GM23248 (cell line): Measurements from ENCODE around the gene CRB1. TPM values are rescaled to one million over a fixed set of nuclear protein-coding genes. Genes with fewer than 3 reads are reported as not detected.

Experiments used
- DNase-seq: peaks from one replicate; pipeline ENCODE4 v3.0.0-alpha.2; 2015
- H2AFZ ChIP-seq: fragments of 200-600 bp; sonication (generic); 2 replicates; pipeline ENCODE4 v1.6.1; 2016; ENCODE audit warnings: antibody characterized with exemption
- H3F3A ChIP-seq: fragments of 200-600 bp; sonication (generic); 2 replicates; pipeline ENCODE4 v1.6.1; 2016; ENCODE audit warnings: mild to moderate bottlenecking, antibody characterized with exemption, mixed run types; ENCODE audit not compliant: insufficient read depth
- H3K27ac ChIP-seq: fragments of 200-600 bp; sonication (generic); 2 replicates; pipeline ENCODE4 v1.5.1; 2016; ENCODE audit warnings: mild to moderate bottlenecking
- H3K27me3 ChIP-seq: fragments of 200-600 bp; sonication (generic); replicated peaks from 2 replicates; pipeline ENCODE4 v1.6.1; 2016; ENCODE audit warnings: mild to moderate bottlenecking; ENCODE audit not compliant: insufficient read depth
- H3K36me3 ChIP-seq: fragments of 200-600 bp; sonication (generic); 2 replicates; pipeline ENCODE4 v1.6.1; 2016; ENCODE audit warnings: low read depth, mild to moderate bottlenecking
- H3K4me1 ChIP-seq: fragments of 200-600 bp; sonication (generic); 2 replicates; pipeline ENCODE4 v1.6.1; 2016; ENCODE audit warnings: mild to moderate bottlenecking; ENCODE audit not compliant: insufficient read depth
- H3K4me2 ChIP-seq: fragments of 200-600 bp; sonication (generic); one replicate; pipeline ENCODE4 v1.6.1; 2016; ENCODE audit warnings: mild to moderate bottlenecking; ENCODE audit not compliant: unreplicated experiment
- H3K4me3 ChIP-seq: fragments of 200-600 bp; sonication (generic); 2 replicates; pipeline ENCODE4 v1.5.1; 2016; ENCODE audit warnings: mild to moderate bottlenecking
- H3K79me2 ChIP-seq: fragments of 200-600 bp; sonication (generic); 2 replicates; pipeline ENCODE4 v1.6.1; 2016; ENCODE audit warnings: mild to moderate bottlenecking; ENCODE audit not compliant: insufficient read depth
- H3K9ac ChIP-seq: fragments of 200-600 bp; sonication (generic); 2 replicates; pipeline ENCODE4 v1.6.1; 2016; ENCODE audit warnings: mild to moderate bottlenecking
- H3K9me2 ChIP-seq: fragments of 200-600 bp; sonication (generic); 2 replicates; pipeline ENCODE4 v1.6.1; 2016; ENCODE audit warnings: mixed run types, mild to moderate bottlenecking, moderate library complexity; ENCODE audit not compliant: insufficient read depth
- H3K9me3 ChIP-seq: fragments of 200-600 bp; sonication (generic); one replicate; pipeline ENCODE4 v1.6.1; 2017; ENCODE audit warnings: low read depth
- H4K20me1 ChIP-seq: fragments of 200-600 bp; sonication (generic); 2 replicates; pipeline ENCODE4 v1.6.0; 2016; ENCODE audit not compliant: insufficient read depth
- EZH2 ChIP-seq: fragments of 200-600 bp; sonication (generic); IDR thresholded peaks from 2 replicates; pipeline ENCODE4 v1.6.1; 2018; ENCODE audit warnings: antibody characterized with exemption, mild to moderate bottlenecking; ENCODE audit not compliant: insufficient read depth, poor library complexity, severe bottlenecking
- EZH2phosphoT487 ChIP-seq: fragments of 200-600 bp; sonication (generic); IDR thresholded peaks from 2 replicates; pipeline ENCODE4 v1.6.1; 2018; ENCODE audit warnings: antibody characterized with exemption, moderate library complexity, mild to moderate bottlenecking, low read depth; ENCODE audit not compliant: insufficient read depth
- WGBS, 2 experiments: methylation state at CpG; one replicate each; pipeline ENCODE4 v1.1.6; 2015 to 2017; ENCODE audit warnings: low lambda C conversion rate in 2 of 2, low coverage in 1 of 2; ENCODE audit errors: missing lambda C conversion rate in 2 of 2; 5-methylcytosine and 5-hydroxymethylcytosine counted together
- in situ Hi-C: fragments of 300-500 bp; cut with MboI; formaldehyde crosslinking; loops from 2 replicates; pipeline ENCODE4 v1.15.0; 2020
- polyA plus RNA-seq: library from polyadenylated mRNA; unstranded; fragments of >200 nt; fragmentation: Nextera tagmentation; extraction: Ambion mirVana; gene quantifications from 2 replicates; pipeline ENCODE4 v1.2.1, GENCODE V29; 2016
- total RNA-seq: library from RNA; depleted of rRNA; stranded (reverse); fragments of >200 nt; shearing (Covaris generic); gene quantifications from 2 replicates; pipeline ENCODE4 v1.2.3, GENCODE V29; 2014

CRB1 gene
- total and polyA plus RNA-seq, 2 experiments from 2014 or later: 0.11 TPM; not detected in 1

- H3K4me3 ChIP-seq: no peak overlapping the region
- in situ Hi-C loops: no loop called here
- no peaks in the 10 kb centered on the region for H3K79me2 ChIP-seq
- no peaks in the 10 kb centered on the region for H3K36me3 ChIP-seq
- 39 to 54% methylated on average over 1 of the region's 1 CpG for WGBS, 2 experiments
- no peak overlapping the region for H3K4me2 ChIP-seq
- TF ChIP-seq EZH2phosphoT487 (no peak), EZH2 (no peak)
- no peak overlapping the region for H3K27ac ChIP-seq
- no peak overlapping the region for H3K9ac ChIP-seq
- no peaks in the 10 kb centered on the region for H3K9me2 ChIP-seq
- no peaks in the 10 kb centered on the region for H4K20me1 ChIP-seq
- H2AFZ ChIP-seq: no peak overlapping the region
- H3K9me3 ChIP-seq: no peaks in the 10 kb centered on the region
- H3K27me3 ChIP-seq: no peaks in the 10 kb centered on the region
- no peak for DNase-seq
- H3F3A ChIP-seq: no peaks in the 10 kb centered on the region
- H3K4me1 ChIP-seq: peaks cover 6% of the 10 kb centered on the region; the same call in 1 of the 2 replicates
Measured at GRCh38 chr1:197418693-197419092, 150.6 kb downstream of the CRB1 start.

GRCh38 chr1:197422993-197423392 is 154.9 kb downstream of the CRB1 start:
- no peak overlapping the region for H3K4me3 ChIP-seq
- no peaks in the 10 kb centered on the region for H3K36me3 ChIP-seq
- H3F3A ChIP-seq: no peaks in the 10 kb centered on the region
- in situ Hi-C loops: no loop called here
- H3K4me1 ChIP-seq: peaks cover 6% of the 10 kb centered on the region; the same call in 1 of the 2 replicates
- H3K4me2 ChIP-seq: no peak overlapping the region
- H3K79me2 ChIP-seq: no peaks in the 10 kb centered on the region
- TF ChIP-seq EZH2phosphoT487: no peak
- no peak for TF ChIP-seq EZH2
- 58 to 62% methylated on average over 1 of the region's 1 CpG for WGBS, 2 experiments
- no peaks in the 10 kb centered on the region for H3K9me3 ChIP-seq
- H2AFZ ChIP-seq: no peak overlapping the region
- H3K27ac ChIP-seq: no peak overlapping the region
- H3K27me3 ChIP-seq: no peaks in the 10 kb centered on the region
- peak; percentile 32 for DNase-seq
- no peaks in the 10 kb centered on the region for H4K20me1 ChIP-seq
- H3K9me2 ChIP-seq: no peaks in the 10 kb centered on the region
- H3K9ac ChIP-seq: no peak overlapping the region

GRCh38 chr1:197424380-197424779 is 156.3 kb downstream of the CRB1 start:
- Histone ChIP-seq H3K27ac (no peak overlapping the region), H3K27me3 (no peaks in the 10 kb centered on the region), H3K36me3 (no peaks in the 10 kb centered on the region), H3K4me1 (peaks cover 6% of the 10 kb centered on the region; the same call in 1 of the 2 replicates), H3K4me3 (no peak overlapping the region), H3K9me3 (no peaks in the 10 kb centered on the region), H3K9me2 (no peaks in the 10 kb centered on the region), H3K79me2 (no peaks in the 10 kb centered on the region), H3K9ac (no peak overlapping the region), H4K20me1 (no peaks in the 10 kb centered on the region), H3K4me2 (no peak overlapping the region), H2AFZ (no peak overlapping the region), H3F3A (no peaks in the 10 kb centered on the region)
- DNase-seq: no peak
- TF ChIP-seq EZH2phosphoT487 (no peak), EZH2 (no peak)
- 27 to 28% methylated on average over 6 of the region's 6 CpGs for WGBS, 2 experiments
- in situ Hi-C loops: no loop called here

GRCh38 chr1:197429372-197429771 is 161.3 kb downstream of the CRB1 start:
- no peaks in the 10 kb centered on the region for H3K9me3 ChIP-seq
- H2AFZ ChIP-seq: no peak overlapping the region
- H3K4me2 ChIP-seq: no peak overlapping the region
- no peaks in the 10 kb centered on the region for H3F3A ChIP-seq
- no peaks in the 10 kb centered on the region for H3K27me3 ChIP-seq
- TF ChIP-seq EZH2: no peak
- TF ChIP-seq EZH2phosphoT487: no peak
- H3K9me2 ChIP-seq: no peaks in the 10 kb centered on the region
- H3K9ac ChIP-seq: no peak overlapping the region
- WGBS, 2 experiments: 81 to 91% methylated on average over 7 of the region's 7 CpGs
- H3K27ac ChIP-seq: no peak overlapping the region
- H3K36me3 ChIP-seq: no peaks in the 10 kb centered on the region
- H3K79me2 ChIP-seq: no peaks in the 10 kb centered on the region
- in situ Hi-C loops: no loop called here
- DNase-seq: no peak
- H3K4me3 ChIP-seq: no peak overlapping the region
- H3K4me1 ChIP-seq: no peaks in the 10 kb centered on the region
- H4K20me1 ChIP-seq: no peaks in the 10 kb centered on the region

- H3K4me3 ChIP-seq: no peak overlapping the region
- H3K9ac ChIP-seq: no peak overlapping the region
- no peak overlapping the region for H3K4me2 ChIP-seq
- WGBS, 2 experiments: 0 to 14% methylated on average over 1 of the region's 1 CpG
- no peak for DNase-seq
- H2AFZ ChIP-seq: no peak overlapping the region
- in situ Hi-C loops: no loop called here
- no peaks in the 10 kb centered on the region for H3F3A ChIP-seq
- no peaks in the 10 kb centered on the region for H3K79me2 ChIP-seq
- no peaks in the 10 kb centered on the region for H3K9me3 ChIP-seq
- TF ChIP-seq EZH2 (no peak), EZH2phosphoT487 (no peak)
- no peaks in the 10 kb centered on the region for H4K20me1 ChIP-seq
- no peak overlapping the region for H3K27ac ChIP-seq
- no peaks in the 10 kb centered on the region for H3K4me1 ChIP-seq
- no peaks in the 10 kb centered on the region for H3K9me2 ChIP-seq
- no peaks in the 10 kb centered on the region for H3K27me3 ChIP-seq
- H3K36me3 ChIP-seq: no peaks in the 10 kb centered on the region
Measured at GRCh38 chr1:197435224-197435623, 167.2 kb downstream of the CRB1 start.
